ENCODE data around the gene RGS7. TPM values are rescaled to one million over a fixed set of nuclear protein-coding genes. Genes with fewer than 3 reads are reported as not detected.
"Not testable (repeated sequence)": the region's sequence is repeated elsewhere in the genome, so short reads cannot be mapped to it uniquely, and the experiment has no call there.

The RGS7 gene
- total RNA-seq, 1 donor from 2014 or later = 0.39 TPM

- no peak for DNase-seq
Measured at GRCh38 chr1:240823357-240823756, 533.6 kb downstream of the RGS7 start.

- no peak for DNase-seq
Measured at GRCh38 chr1:240821925-240822324, 535.1 kb downstream of the RGS7 start.

GRCh38 chr1:240820816-240821215 is 536.2 kb downstream of the RGS7 start:
- DNase-seq = no peak

- DNase-seq = no peak
Measured at GRCh38 chr1:240816472-240816871, 540.5 kb downstream of the RGS7 start.

GRCh38 chr1:240813720-240814119 is 543.3 kb downstream of the RGS7 start:
- DNase-seq = no peak

- no peak for DNase-seq
Measured at GRCh38 chr1:240811256-240811655, 545.7 kb downstream of the RGS7 start.

GRCh38 chr1:240808381-240808780 is 548.6 kb downstream of the RGS7 start:
- no peak for DNase-seq

GRCh38 chr1:240806200-240806745 is 550.7 kb downstream of the RGS7 start:
- DNase-seq = no peak

- DNase-seq = no peak
Measured at GRCh38 chr1:240804475-240804874, 552.5 kb downstream of the RGS7 start.

GRCh38 chr1:240803151-240803550 is 553.9 kb downstream of the RGS7 start:
- DNase-seq = no peak

GRCh38 chr1:240802271-240802670 is 554.7 kb downstream of the RGS7 start:
- no peak for DNase-seq

GRCh38 chr1:240801442-240801841 is 555.6 kb downstream of the RGS7 start:
- no peak for DNase-seq

- no peak for DNase-seq
Measured at GRCh38 chr1:240800291-240800690, 556.7 kb downstream of the RGS7 start.

- no peak for DNase-seq
Measured at GRCh38 chr1:240797050-240797449, 560.0 kb downstream of the RGS7 start.

- no peak for DNase-seq
Measured at GRCh38 chr1:240794046-240794843, 562.8 kb downstream of the RGS7 start.

- no peak for DNase-seq
Measured at GRCh38 chr1:240792915-240793529, 564.0 kb downstream of the RGS7 start.

- no peak for DNase-seq
Measured at GRCh38 chr1:240790856-240791255, 566.1 kb downstream of the RGS7 start.

GRCh38 chr1:240786880-240787279 is 570.1 kb downstream of the RGS7 start:
- DNase-seq = no peak

GRCh38 chr1:240784776-240785175 is 572.2 kb downstream of the RGS7 start:
- DNase-seq = no peak

GRCh38 chr1:240783728-240784137 is 573.3 kb downstream of the RGS7 start:
- not testable (repeated sequence) for DNase-seq

- no peak for DNase-seq
Measured at GRCh38 chr1:240776237-240776636, 580.8 kb downstream of the RGS7 start.

- DNase-seq = no peak
Measured at GRCh38 chr1:240772131-240772530, 584.9 kb downstream of the RGS7 start.

- DNase-seq = no peak
Measured at GRCh38 chr1:240771450-240771849, 585.6 kb downstream of the RGS7 start.

GRCh38 chr1:240768979-240769378 is 588.0 kb downstream of the RGS7 start:
- no peak for DNase-seq

All from skin of body (tissue), 2 donors.